Stimulated activated CD8-positive, alpha-beta memory T cell treated with anti-CD3 and anti-CD28 coated beads, Interleukin-12 subunit alpha, Interleukin-12 subunit beta, amount 100 ng/mL, for 24 hours (primary cell): ENCODE measurements around the gene PSG11.
"Not testable (repeated sequence)": the region's sequence is repeated elsewhere in the genome, so short reads cannot be mapped to it uniquely, and the experiment has no call there.

Source experiments
- DNase-seq: peaks from one replicate; pipeline ENCODE4 v3.0.0-alpha.2; 2020; ENCODE audit errors: extremely low read depth

PSG11 gene

DNA sequence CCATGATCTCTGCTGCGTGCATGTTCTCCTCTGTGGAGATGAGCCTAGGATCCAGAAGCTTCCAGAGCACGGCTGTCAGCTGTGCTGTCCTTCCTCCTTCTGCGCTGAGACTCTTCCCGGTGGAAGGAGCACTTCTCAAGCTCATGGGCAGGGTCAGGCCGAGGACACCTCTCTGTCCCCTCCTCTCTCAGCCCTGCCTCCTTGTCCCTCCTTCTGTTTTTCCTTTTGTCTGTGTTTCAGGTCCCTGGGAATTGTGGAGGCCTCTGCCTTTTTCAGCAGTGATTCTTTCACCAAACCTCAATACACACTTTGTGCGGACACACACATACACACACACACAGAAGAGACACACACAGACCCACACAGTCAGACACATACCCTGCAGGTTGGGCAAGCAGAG is at the start of gene PSG11:
TSS of gene PSG11 (minus strand) at position 101 of the 400 bp plus-strand sequence. CDS start at position 4, 97 bp downstream.
- not testable (repeated sequence) for DNase-seq

DNA sequence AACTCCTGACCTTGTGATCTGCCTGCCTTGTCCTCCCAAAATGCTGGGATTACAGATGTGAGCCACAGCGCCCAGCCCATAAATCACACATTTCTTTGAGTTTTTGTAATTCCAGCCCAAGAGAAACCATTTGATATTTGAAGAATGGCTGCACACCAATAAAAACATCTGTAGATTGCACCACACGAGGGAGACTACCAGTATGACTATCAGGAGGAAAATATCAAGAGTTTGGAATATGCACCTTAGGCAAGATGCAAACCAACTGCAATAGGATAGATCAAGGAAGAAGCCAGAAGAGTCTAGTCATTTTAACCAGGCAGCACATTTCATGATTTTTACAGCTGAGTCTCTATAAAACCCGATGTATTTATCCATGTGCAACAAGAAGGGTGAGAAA is 36.1 kb upstream of the PSG11 start:
- DNase-seq = not testable (repeated sequence)

DNA sequence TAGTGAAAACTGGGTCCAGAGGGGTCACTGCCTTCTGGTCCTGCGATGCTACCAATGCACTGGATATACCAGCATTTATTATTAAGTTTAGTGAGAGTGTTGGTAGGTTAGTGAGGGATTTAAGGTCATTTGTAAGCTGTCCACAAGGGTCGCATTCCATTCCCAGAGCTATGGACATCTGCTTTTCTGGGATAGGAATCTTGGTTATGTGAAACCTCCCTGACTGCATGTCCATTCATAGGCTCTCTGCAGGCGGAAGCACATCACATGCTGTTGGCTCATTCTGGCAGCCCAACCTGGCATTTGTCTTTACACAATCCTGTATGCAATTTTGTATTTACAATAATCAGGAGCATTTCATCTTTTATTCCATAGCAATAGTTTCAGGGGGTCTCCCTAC is 35.1 kb upstream of the PSG11 start:
- DNase-seq = not testable (repeated sequence)

DNA sequence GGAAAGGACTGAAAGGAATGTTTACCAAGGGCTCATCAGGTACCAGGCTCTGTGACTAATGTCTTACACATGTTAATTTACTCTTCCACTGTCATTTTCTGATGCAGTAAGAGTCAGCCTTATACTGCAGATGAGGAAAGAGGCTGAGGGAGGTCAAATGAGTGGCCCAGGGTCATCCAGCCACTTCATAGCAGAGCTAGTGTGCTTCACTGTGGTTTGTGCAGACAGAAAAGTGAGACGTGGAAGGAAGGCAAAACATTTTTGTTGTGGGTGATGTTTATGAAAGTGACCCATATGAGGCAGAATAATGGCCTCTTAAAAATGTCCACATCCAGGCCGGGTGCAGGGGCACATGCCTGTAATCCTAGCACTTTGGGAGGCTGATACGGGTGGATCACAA is 34.0 kb upstream of the PSG11 start:
- DNase-seq = not testable (repeated sequence)

DNA sequence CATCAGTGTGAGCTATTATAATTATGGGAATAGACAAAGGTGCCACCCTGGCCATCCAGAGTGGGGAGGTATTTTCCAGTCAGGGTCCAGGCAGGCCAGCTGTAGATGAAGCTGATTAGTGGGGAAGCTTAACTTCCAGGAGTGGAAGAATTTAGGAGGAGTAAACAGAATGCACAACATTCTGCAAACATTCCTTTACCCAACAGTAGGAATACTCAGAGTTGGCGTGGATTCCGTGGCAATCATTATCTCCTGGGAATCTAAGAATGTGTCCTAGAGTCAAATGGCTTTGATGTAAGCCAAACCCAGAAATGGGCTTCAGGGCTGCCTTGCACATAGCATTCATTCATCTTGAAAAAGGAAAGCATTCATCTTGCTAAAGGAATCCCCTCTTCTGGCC is 33.2 kb upstream of the PSG11 start:
- not testable (repeated sequence) for DNase-seq

DNA sequence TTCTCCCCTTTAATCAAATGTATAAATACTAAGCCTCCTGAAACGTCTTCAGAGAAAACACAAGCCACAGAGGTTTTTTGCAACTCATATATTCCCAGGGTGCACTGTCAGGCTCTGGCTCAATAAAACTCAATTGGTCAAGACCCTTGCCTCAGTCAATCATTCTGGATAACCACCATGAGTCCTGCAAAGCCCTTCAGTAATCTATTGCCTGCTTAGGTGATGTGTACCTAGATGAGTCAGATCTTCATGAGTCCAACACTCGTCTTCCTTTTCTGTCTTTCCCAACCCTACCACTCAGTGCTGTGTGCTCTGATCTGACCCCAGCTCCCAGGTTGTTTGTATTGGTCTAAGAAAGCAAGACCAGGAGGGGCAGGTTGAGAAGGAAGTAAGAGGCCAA is 32.2 kb upstream of the PSG11 start:
- not testable (repeated sequence) for DNase-seq

DNA sequence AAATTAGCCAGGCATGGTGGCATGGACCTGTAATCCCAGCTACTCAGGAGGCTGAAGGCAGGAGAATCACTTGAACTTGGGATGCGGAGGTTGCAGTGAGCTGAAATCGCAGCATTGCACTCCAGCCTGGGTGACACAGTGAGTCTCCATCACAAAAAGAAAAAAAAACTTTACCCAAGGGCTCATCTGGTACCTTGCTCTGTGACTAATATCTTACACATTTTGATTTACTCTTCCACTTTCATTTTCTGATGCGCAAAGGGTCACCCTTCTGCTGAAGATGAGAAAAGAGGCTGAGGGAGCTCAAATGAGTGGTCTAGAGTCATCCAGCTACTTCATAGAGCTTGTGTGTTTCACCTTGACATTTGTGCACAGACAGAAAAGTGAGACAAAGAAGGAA is 21.7 kb upstream of the PSG11 start:
- not testable (repeated sequence) for DNase-seq

DNA sequence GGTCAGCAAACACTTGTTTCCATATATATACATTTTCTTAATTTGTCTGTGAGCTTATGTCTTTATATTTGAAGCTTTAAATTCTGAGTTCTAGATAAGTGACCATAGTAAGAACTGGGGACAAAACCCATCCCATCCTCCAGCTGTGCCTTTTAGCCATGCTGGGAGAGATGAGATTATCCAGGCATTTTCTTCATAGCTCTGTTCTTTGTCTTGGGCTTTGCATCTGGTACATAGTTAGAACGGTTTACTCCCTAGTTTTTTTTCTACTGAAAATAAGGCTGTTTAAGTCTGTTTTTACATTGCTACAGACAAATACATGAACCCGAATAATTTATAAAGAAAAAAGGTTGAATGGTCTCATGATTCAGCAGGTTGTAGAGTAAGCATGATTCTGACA is 20.3 kb upstream of the PSG11 start:
- not testable (repeated sequence) for DNase-seq

DNA sequence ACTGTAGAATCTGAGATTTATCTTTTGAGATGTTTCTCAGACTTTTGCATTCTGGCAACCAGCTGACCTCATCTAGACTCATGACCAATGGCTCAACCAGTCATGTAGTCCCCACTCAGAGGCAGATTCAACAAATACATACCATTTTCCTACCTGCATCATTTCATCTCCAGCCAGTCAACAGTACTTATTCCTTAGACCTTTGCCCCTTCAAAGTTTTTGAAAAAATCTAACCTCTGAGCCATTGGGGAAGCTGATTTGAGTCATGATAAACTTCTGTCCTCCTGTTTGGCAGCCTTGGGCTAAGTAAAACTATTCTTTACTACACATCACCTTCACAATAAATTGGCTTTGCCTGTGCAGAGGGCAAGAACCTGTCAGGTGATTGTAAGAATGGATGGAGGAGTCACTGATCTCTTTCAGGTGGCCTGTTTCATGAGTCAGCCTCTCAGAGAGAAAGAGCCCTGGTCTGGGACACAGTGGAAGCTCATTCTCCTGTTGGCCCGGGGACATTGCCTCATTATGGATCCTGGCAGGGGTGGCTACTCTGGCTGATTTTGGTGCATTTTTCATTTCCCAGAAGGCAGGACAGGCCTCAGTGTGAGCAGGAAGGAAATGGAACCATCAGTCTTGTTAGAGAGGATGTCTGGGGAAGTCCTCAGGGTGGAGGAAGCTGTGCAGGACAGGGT is 17.4 kb upstream of the PSG11 start:
- DNase-seq = not testable (repeated sequence)

DNA sequence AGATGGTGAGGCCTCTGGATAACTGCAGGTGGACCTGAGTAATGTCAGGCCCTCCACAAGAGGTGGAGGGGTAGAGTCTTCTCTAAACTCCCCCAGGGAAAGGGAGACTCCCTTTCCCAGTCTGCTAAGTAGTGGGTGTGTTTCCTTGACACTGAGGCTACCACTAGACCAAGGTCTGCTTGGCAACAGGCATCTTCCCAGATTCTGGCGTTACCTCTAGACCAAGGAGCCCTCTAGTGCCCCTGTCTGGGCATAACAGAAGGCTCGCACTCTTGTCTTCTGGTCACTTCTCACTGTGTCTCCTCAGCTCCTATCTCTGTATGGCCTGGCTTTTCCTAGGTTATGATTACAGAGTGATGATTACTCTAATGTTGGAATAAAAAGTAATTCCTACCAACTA is 5.4 kb upstream of the PSG11 start:
- not testable (repeated sequence) for DNase-seq

DNA sequence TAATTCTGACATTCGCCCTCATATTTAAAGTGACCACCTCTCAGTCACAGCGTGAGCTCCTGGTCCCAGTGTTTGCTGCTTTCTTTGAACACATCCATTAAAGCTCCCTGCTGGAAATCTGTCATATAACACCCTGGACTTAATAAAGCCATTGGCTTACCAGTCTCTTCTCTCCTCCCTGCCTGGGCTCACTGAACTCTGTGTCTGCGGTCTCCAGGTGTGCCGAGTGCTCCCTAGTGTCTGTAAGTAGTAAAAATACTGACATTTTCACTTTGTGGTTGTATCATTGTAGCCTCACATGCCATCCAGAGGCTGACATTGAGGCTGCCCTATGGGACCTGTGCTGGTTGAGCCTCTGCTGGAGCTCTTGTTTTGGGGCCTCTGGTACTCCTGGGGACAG is 2.6 kb upstream of the PSG11 start:
- DNase-seq = no peak

DNA sequence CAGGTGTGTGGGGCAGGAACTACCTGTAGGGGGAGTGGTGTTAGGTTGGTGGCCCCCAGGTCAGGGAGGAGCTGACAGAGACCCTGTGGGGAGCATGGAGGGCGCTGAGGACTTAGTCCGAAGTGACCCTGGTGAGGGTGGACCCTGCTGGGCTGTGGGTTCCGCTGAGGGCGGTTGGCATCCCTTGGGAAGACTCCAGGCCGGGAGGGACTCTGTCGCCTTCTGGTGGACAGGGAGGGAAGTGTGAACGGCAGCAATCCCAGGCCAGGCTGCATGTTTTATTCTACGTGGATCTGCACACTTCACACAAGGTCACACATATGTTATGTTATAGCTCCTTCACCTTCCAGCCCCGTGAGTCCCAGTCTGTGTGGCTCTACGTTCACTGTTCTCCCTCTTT is 1.7 kb upstream of the PSG11 start:
- DNase-seq = not testable (repeated sequence)

DNA sequence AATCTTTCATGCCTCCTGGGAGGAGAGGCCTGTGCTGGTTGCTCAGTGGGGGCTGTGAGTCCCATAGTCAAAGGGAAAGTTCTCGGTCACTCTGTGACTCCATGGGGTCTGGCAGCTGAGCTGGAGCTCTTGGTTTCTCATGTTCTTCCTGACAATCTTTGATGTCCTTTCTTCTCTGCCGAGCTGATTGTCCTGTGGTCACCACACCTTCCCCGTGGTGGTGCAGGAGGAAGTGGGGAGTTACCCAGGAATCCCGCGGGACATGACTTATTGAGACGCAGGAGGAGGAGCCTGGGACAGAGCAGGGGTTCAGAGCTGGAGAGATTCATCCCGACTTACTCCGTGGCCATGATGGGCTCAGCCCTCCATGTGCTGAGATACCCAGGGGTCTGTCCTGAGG is 792 bp upstream of the PSG11 start:
- not testable (repeated sequence) for DNase-seq

DNA sequence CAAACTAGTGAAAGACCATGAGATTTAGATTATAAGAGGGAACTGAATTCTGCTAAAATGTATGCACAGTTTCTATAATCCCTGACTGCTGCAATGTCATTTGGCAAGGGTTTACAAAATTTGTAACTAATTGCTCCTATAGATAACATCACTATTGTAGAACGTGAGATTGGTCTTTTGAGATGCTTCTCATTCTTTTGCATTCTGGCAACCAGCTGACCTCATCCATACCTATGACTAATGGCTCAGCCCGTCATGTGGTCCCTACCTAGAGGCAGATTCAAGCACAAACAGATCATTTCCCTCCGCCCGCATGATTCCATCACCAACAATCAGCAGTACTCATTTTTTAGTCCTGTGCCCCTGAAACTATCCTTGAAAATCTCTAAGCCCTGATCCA is 4.2 kb downstream of the PSG11 start:
- not testable (repeated sequence) for DNase-seq

DNA sequence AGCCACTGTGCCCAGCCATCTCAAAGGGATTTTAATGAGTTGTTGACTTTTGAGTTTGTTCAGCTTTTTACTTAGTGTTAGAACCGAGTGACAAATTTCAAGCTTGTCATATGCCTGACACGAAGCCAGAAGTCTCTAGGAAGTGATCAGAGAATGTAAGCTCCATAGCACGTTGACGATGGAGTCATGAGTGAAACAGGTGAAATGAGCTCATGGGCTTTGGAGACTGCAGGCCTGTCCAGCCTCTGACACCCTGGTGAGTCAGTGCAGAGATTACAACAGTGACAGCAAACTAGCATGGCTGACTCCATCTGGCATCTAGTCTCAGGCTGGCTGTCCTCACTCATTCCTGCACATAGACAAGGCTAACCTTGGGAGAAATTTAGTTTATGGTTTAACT is 4.6 kb downstream of the PSG11 start:
- DNase-seq = not testable (repeated sequence)

DNA sequence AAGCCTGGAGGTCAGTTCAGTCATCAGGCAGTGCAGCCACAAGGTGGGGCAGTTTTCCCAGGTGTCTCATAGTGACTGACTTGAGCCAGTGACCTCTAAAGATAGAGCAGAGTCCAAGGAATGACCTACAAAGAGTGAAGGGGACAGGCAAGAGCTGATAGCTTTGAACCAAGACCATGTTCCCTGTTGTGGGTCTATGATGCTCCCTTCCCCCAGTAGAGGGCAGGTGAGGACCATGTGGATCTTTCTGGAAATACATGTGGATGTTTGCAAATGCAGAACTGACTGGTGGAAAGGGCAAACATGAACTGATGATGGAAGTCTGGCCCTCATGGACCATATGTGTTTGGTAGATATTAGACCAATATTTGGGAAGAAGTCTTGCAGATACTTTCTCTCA is 6.7 kb downstream of the PSG11 start:
- DNase-seq = not testable (repeated sequence)

DNA sequence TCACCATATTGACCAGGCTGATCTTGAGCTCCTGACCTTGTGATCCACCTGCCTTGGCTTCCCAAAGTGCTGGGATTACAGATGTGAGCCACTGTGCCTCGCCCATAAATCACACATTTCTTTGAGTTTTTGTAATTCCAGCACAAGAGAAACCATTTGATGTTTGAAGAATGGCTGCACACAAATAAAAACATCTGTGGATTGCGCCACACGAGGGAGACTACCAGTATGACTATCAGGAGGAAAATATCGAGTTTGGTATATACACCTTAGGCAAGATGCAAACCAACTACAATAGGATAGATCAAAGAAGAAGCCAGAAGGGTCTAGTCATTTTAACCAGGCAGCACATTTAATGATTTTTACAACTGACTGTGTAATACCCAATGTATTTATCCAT is 20.4 kb downstream of the PSG11 start:
- DNase-seq = not testable (repeated sequence)

DNA sequence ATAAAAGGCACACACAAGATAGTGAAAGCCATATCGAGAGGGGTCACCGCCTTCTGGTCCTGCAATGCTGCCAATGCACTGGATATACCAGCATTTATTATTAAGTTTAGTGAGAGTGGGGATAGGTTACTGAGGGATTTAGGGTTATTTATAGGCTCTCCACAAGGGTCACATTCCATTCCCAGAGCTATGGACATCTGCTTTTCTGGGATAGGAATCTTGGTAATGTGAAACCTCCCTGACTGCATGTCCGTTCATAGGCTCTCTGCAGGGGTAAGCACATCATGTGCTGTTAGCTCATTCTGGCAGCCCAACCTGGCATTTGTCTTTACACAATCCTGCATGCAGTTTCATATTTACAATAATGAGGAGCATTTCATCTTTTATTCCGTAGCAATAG is 21.4 kb downstream of the PSG11 start:
- DNase-seq = not testable (repeated sequence)

DNA sequence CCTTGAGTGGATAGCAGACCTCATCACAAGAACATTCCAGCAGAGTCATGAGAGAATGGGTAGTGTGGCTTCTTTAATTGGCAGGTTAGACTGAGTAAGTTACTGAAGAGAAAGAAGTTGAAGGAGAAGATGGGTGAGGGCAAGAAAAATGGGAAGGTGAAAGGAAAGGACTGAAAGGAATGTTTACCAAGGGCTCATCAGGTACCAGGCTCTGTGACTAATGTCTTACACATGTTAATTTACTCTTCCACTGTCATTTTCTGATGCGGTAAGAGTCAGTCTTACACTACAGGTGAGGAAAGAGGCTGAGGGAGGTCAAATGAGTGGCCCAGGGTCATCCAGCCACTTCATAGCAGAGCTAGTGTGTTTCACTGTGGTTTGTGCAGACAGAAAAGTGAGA is 22.6 kb downstream of the PSG11 start:
- not testable (repeated sequence) for DNase-seq

DNA sequence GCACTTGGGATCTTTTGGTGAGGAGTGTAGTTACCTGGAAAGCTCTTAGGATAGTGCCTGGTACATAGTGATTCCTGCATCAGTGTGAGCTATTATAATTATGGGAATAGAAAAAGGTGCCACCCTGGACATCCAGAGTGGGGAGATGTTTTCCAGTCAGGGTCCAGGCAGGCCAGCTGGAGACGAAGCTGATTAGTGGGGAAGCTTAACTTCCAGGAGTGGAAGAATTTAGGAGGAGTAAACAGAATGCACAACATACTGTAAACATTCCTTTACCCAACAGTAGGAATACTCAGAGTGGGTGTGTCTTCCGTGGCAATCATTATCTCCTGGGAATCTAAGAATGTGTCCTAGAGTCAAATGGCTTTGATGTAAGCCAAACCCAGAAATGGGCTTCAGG is 23.3 kb downstream of the PSG11 start:
- not testable (repeated sequence) for DNase-seq

DNA sequence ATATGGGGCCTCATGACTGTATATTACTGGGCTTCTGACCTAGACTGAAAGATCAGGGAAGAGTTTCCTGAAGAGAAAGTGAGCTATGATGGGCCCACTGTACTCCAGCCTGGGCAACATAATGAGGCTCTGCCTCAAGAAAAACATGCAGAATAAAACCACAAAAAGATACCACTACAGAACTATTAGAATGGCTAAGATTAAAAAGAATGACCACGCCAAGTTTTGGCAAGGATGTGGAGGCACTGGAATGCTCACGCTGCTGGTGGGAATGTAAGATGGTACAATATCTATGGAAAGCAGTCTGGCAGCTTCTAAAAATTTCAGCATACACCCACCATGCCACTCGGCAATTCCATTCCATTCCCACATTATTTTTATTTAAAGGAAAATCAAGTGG is 30.1 kb downstream of the PSG11 start:
- DNase-seq = not testable (repeated sequence)

DNA sequence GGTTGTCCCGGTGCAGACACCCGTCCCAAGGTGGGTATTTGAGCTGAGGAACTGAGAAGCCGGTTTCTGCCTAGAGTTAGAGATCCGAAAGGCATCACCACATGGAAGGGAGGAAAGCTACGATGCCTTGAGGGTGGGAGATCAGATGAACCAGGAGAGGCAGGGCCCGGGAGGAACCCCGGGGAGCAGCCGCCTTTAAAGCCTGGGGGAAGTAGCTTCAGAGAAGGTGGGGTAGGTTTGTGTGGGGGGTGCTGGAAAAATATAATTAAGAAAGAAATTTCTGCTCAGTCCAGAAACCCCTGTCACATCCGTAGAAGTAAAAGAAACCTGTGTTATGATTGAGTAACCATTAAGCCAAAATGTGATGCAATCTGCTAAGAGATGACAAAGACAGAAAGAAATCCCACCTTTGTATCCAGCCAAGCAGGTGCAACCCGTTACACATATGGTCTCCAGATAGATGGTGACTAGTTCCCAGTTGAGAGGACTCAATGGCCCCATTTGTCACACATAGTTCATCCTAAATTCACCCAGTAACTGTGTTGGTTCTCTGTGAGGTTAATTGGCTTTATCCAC is 34.2 kb downstream of the PSG11 start:
- DNase-seq = not testable (repeated sequence)

DNA sequence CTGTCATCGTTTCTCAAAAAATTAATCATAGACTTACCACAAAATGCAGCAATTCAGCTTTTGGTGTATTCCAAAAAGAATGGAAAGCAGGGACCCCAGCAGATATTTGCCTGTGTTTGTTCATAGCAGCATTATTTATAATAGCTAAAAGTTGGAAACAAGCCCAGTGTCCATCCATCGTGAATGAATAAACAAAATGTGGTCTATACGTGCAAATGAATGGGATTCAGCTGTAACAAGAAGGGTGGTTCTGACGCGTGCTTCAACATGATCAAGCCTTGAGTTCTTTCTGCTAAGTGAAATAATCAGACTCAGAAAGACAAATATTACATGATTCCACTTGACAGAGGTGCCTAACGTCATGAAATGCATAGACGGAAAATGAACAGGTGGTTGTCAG is 36.4 kb downstream of the PSG11 start:
- no peak for DNase-seq

DNA sequence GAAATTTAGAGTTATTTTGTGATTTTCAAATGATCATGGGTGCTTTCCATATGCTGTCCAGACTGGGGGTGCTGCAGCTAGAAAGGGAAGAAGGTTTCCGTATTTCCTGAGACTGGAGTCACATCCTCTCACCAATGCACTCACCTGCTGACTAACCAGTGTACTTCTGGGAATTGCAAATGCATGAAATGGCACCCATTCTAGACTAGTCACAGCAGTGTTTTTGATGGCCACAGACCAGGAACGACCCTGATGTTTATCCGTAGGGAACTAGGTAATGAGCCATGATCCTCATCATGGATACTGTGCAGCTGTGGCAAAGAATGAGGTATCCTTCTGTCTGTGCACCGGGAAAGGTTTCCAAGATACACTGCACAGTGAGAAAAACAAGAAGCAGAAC is 37.1 kb downstream of the PSG11 start:
- DNase-seq = not testable (repeated sequence)
